ENCODE measurements around the gene POTEF.
"Not testable (repeated sequence)": the region's sequence is repeated elsewhere in the genome, so short reads cannot be mapped to it uniquely, and the experiment has no call there.

The POTEF gene

GRCh38 chr2:130127726-130128125 is 1.3 kb downstream of the POTEF start:
- DNase-seq (ENCODE audit: low spot score) = not testable (repeated sequence)

DNA sequence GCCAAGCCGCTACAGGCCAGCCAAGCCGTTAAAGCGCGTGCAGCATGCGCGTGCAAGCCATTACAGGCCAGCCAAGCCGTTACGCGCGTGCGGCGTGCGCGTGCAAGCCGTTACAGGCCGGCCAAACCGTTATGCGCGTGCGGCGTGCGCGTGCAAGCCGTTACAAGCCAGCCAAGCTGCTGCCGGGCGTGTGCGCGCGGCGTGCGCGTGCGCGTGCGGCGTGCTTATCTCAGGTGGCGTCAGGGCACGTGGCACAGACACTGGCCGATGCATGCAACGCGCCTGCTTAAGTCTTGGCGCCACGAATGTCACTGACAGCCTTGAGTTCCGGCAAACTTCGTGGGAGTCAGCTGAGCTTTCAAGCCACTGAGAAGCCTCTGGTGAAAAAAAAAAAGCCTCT is 8.1 kb downstream of the POTEF start:
- not testable (repeated sequence) for DNase-seq (ENCODE audit: low spot score)

- DNase-seq (ENCODE audit: low spot score) = not testable (repeated sequence)
Observed at GRCh38 chr2:130102597-130103363, 26.2 kb downstream of the POTEF start.

DNA sequence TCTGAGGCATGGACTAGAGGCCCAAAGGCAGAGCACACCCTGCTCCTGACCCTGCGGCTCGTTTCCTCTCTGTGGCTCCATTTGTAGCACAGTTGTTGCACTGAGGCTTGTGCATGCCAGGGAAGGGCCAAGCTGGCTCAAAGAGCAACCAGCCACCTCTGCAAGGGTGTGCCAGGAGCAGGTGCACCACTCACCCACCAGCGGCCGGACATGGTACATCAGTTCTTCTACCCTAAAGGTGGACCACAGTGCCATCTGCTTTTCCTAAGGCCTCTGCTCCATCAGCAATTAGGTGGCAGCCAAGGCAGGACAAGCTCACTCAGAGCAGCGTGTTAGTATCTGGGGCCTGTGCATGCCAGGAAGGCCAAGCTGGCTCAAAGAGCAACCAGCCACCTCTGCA is 66.4 kb downstream of the POTEF start:
- DNase-seq (ENCODE audit: low spot score) = not testable (repeated sequence)

GRCh38 chr2:130059982-130060381 is 69.0 kb downstream of the POTEF start:
- not testable (repeated sequence) for DNase-seq (ENCODE audit: low spot score)

- DNase-seq (ENCODE audit: low spot score) = not testable (repeated sequence)
Observed at GRCh38 chr2:130056336-130056735, 72.7 kb downstream of the POTEF start.

DNA sequence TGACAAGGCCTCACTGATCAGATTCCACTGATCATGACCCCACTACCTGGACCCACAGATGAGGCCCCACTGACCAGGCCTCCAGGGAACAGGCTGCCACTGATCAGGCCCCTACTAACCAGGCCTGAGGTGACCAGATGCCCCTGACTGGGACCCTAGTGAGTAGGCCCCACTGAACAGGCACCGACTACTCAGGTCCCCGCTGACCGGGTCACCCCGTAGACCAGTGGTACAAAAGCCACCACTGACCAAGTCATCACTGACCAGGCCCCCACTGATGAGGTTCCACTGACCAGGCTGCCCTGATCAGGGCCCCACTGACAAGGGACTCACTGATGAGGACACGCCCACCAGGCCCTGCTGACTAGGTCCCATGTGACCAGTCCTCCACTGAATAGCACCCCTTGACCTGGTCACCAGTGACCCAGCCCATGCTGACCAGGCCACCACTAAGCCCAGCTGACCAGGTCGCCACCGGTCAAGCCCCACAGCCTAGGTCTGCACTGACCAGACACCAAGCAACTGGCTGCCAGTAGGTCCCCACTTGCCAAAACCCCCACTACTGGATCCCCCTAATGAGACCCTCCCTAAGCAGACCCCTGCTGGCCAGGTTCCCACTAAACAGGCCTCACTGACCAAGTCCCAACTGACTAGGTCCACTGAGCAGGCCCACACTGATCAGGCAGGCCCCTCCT is 75.7 kb downstream of the POTEF start:
- DNase-seq (ENCODE audit: low spot score) = not testable (repeated sequence)

DNA sequence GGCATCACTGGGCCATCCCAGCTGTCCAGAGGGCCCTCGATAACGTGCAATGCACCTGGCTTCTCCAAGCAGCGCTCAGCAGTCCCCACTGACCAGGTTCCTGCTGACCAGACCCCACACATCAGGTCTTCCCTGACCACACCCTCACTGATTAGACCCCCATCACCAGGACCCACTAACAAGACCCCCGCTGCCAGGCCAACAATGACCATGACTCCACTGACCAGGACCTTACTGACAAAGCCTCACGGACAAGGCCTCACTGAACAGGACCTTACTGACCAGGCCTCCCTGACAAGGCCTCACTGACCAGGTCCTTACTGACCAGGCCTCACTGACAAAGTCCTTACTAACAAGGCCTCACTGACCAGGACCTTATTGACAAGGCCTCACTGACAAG is 76.6 kb downstream of the POTEF start:
- DNase-seq (ENCODE audit: low spot score) = not testable (repeated sequence)

- DNase-seq (ENCODE audit: low spot score) = not testable (repeated sequence)
Observed at GRCh38 chr2:130048422-130048821, 80.6 kb downstream of the POTEF start.

DNA sequence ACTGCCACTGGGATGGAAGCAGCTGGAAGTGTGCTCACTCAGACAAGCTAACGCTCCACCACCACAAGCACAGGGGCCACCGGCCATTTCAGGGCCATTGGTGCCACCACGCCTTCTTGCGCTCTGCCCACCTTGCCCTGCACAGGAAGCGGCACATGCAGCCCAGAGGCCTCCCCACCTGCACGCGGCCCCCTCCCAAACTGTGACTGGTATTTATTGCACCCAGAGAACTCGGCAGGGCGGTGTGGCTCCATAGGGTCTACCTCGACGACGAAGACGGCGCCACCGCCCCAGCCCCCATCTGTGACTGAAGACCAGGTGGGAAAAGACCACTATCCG is 90.8 kb downstream of the POTEF start:
- DNase-seq (ENCODE audit: low spot score) = not testable (repeated sequence)

GRCh38 chr2:130025931-130026330 is 103.1 kb downstream of the POTEF start:
- peak; percentile 3 for DNase-seq (ENCODE audit: low spot score)
